H1 (cell line): Measurements from ENCODE around the gene PPP1R10. TPM values are rescaled to one million over a fixed set of nuclear protein-coding genes. Genes with fewer than 3 reads are reported as not detected.

Source experiments
- HDAC6 ChIP-seq: IDR thresholded peaks from one replicate; pipeline ENCODE4 v1.7.1; 2012; ENCODE audit warnings: low read depth, mild to moderate bottlenecking, inconsistent platforms, low read length, moderate library complexity
- JUN ChIP-seq: IDR thresholded peaks from 2 replicates; pipeline ENCODE4 v1.6.1; 2011; ENCODE audit warnings: low read depth, mild to moderate bottlenecking, improper control_type of control experiment, low read length
- RNF2 ChIP-seq: fragments of 200-900, 300-1000 bp; sonication (generic); IDR thresholded peaks from 2 replicates; pipeline ENCODE4 v1.7.1; 2016; ENCODE audit warnings: borderline replicate concordance, low read depth, mild to moderate bottlenecking, antibody characterized with exemption, low read length; ENCODE audit not compliant: poor library complexity, severe bottlenecking; ENCODE audit errors: missing control alignments
- RXRA ChIP-seq: IDR thresholded peaks from 2 replicates; pipeline ENCODE4 v1.6.1; 2011; ENCODE audit warnings: low read depth, mild to moderate bottlenecking, low read length, moderate library complexity; ENCODE audit not compliant: insufficient read depth
- SIN3A ChIP-seq, 2 experiments: IDR thresholded peaks in 1 of 2; conservative IDR thresholded peaks in 1 of 2; 2 replicates each; pipeline ENCODE4 v1.6.1; 2011 to 2012; ENCODE audit warnings: low read length in 2 of 2, improper control_type of control experiment in 1 of 2, low read depth in 1 of 2, mild to moderate bottlenecking in 1 of 2
- SP1 ChIP-seq: IDR thresholded peaks from 2 replicates; pipeline ENCODE4 v1.6.1; 2011; ENCODE audit warnings: low read depth, low read length
- polyA plus RNA-seq, 7 experiments: library from polyadenylated mRNA; depleted of rRNA in 3 of 7; stranded (reverse) in 5 of 7; unstranded in 2 of 7; fragments of >200 nt in 5 of 7; fragments of 200-250 nt in 2 of 7; gene quantifications; 1 replicate in 5 of 7; 2 replicates in 1 of 7; 4 replicates in 1 of 7; pipeline versions ENCODE4 v1.2.1 to v1.2.3, GENCODE V29; 2011 to 2013; ENCODE audit warnings: missing spikeins in 2 of 7, mixed read lengths in 2 of 7
- total RNA-seq: library from RNA; stranded (reverse); fragmentation: NEBNext Ultra II Directional; extraction: Animal tissue kit (Norgen Biotek cat#: 25700); gene quantifications from 2 replicates; pipeline ENCODE4 v1.2.1, GENCODE V29; 2021
- TF ChIP-seq, protein P1 (sequence below): IDR thresholded peaks from 2 replicates; pipeline ENCODE4 v1.6.1; 2012; ENCODE audit warnings: inconsistent platforms
- TF ChIP-seq, protein P2 (sequence below), 3 experiments: IDR thresholded peaks; 1 replicate in 2 of 3; 2 replicates in 1 of 3; pipeline versions ENCODE4 v1.5.1 to v1.6.1; 2011; ENCODE audit warnings: low read length in 3 of 3, mild to moderate bottlenecking in 3 of 3, inconsistent platforms in 2 of 3, low read depth in 1 of 3, moderate library complexity in 1 of 3; ENCODE audit not compliant: insufficient read depth in 1 of 3; ENCODE audit errors: control extremely low read depth in 1 of 3

PPP1R10 gene
- total and polyA plus RNA-seq, 2 of the 8 experiments (the other 6 are each of a cell fraction or from before 2014, with no cell fraction given) = 23.9 to 89.1 TPM

DNA sequence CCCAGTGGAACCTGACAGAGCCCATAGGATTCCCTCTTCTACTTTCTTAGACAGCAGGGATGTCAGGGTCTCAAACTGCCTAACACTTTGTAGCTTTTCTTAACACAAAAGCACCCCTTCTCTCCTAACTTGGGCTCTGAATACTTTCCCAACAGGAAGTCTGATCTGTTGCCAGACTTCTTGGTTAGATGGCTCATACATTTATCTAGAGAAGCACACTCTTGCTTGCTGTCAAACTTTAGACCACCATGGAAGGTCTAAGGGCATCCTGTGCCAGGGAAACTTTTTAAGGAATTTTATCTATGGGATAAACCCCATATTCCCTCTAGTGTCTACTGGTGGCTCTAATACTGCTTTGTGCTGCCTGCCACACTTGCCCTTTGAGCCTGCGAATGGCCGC is 26.6 kb upstream of the PPP1R10 start (continued):
- TF ChIP-seq SIN3A (conservative IDR thresholded peaks at IDR 0.05 in 1 of 2, IDR thresholded peaks at IDR 0.05 in 1 of 2; ENCODE audit: low read depth in 1 of 2, low read length in 2 of 2) (no peak), SP1 (no peak), RNF2 (no peak), HDAC6 (no peak), RXRA (no peak), JUN (no peak)
- TF ChIP-seq, protein P1, sequence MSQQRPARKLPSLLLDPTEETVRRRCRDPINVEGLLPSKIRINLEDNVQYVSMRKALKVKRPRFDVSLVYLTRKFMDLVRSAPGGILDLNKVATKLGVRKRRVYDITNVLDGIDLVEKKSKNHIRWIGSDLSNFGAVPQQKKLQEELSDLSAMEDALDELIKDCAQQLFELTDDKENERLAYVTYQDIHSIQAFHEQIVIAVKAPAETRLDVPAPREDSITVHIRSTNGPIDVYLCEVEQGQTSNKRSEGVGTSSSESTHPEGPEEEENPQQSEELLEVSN = no peak
- TF ChIP-seq, protein P2, sequence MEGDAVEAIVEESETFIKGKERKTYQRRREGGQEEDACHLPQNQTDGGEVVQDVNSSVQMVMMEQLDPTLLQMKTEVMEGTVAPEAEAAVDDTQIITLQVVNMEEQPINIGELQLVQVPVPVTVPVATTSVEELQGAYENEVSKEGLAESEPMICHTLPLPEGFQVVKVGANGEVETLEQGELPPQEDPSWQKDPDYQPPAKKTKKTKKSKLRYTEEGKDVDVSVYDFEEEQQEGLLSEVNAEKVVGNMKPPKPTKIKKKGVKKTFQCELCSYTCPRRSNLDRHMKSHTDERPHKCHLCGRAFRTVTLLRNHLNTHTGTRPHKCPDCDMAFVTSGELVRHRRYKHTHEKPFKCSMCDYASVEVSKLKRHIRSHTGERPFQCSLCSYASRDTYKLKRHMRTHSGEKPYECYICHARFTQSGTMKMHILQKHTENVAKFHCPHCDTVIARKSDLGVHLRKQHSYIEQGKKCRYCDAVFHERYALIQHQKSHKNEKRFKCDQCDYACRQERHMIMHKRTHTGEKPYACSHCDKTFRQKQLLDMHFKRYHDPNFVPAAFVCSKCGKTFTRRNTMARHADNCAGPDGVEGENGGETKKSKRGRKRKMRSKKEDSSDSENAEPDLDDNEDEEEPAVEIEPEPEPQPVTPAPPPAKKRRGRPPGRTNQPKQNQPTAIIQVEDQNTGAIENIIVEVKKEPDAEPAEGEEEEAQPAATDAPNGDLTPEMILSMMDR (IDR thresholded peaks at IDR 0.05; ENCODE audit: control extremely low read depth in 1 of 3, insufficient read depth in 1 of 3, low read depth in 1 of 3, low read length in 3 of 3) = no peak
